GM18520 (cell line): ENCODE measurements around the gene IER3.
A peak's percentile ranks its signal among the peaks of the same experiment; 100 is the strongest.

Experiments used
- ATAC-seq: cut with Tn5 transposase; IDR thresholded peaks from one replicate; pipeline ENCODE4 v1.9.1; 2021; ENCODE audit not compliant: unreplicated experiment

Gene IER3

DNA sequence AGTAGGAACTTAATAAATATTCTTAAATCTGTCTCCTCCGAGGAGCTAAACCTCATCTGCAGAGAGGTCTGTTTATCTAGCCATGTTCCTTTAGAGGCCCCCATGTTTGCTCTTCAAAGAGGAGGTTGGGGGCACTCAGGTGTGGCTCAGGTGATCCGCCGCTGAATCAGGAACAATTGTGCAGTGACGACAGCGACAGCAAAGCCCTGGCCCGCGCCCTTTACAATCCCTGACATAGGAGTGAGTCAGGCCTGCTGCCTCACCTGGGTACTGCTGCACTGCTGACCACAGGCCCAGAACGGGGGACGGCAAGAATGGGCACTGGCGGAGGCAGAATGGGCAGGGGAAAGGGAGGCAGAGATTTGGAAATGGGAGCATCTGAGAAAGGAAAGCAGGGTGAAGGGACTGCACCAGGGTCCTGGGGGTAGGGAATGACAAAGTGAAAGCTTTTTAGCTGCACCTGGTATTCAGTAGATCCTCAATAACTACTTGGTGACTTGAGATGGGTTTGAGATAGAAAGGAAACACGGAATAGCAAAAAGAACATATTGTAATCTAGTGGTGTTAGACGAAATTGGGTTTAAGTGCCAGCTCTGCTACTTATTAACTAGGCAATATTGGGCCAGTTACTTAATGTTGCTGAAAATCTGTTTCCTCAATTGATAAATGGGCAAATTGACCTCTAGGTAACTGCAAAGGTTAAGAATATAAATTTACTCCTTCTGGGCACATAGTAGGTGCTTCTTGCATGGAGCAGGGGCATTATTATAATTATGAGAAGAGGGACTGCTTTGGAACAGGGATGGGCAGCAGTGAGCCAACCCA, 5.4 kb upstream of the IER3 start:
- no peak for ATAC-seq

DNA sequence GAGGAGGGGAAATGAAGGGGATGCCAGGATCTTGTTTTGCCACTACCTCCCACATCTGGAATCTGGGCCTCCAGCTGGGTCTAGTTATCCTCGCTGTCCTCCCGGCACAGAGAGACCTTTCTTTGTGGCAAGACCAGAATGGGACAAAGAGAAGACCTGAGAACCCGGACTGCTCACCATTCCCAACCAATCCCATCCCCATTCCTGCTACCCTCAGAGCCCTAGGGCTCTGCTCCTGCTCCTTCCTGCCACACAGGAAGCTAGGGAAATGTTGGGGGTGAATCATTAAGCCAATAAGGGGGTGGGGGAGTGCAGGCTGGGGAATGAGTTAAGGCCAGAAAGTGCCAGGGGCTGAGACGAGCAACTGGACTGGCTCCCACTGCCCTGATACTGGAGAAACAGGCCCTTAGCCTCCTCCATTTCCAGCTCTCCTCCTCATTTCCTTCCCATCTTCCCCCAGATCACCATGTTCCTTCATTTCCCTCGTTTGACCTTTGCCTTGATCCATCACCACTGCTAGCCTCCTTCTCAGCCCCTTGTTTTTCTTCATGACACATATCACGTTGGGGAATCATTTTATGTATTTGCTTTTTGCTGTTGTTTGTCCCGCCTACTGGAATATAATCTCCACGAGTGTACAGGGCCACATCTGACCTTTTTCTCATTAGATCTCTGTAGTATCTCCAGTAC, 4.6 kb upstream of the IER3 start:
- no peak for ATAC-seq

DNA sequence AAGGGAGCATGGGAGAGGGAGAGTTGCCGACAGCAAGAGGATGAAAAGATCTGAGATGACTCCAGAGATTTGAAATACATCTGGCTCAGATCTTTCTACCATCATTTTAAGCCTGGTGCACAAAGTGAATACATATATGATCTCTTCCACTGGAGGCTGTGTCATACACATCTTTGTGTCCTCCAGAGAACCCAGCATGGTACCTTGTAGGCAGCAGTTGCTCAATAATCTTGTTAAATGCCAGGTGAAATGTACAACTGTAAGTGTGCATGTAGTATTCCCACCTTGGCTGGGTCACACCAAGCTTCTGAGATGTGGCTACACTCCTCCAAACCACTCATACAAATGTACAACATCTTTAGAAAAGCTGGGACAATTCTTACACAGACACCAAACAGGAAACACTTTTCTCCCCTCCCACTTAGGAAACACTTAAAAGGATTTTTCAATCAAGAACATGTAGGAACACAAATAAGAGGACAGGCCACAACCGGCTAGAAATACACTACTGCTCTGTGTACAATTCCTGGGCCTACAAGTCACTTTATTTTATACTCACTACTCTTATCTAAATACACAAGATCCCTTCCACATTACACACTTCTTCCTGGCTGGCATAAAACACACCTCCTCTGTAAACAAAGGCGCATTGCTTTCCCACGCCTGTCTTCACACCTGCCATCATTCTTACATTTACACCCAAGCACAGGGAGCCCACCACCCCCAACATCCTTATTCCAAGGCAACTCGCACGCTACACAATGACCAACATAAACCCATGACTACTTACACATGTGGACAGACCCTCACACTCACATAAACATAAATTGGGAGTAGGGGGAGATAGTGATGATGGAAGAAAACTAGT, 3.8 kb upstream of the IER3 start:
- no peak for ATAC-seq

DNA sequence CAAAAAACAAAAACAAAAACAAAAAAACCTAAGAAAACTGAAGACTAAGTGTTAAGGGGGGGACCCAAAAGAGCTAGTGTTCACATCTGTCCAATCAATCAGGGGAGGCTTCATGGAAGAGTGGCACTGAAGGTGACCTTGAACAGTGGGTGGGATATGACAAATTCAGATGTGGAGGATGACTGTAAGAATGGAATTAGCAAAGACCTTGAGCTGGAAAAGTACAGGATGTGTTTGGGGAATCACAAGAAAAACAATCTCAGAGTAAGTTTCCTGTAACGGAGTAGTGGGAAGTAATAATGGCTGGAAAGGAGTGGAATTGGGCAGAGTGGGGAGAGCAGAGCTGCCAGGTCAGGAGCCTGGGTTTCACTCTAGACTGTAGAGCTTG, 2.9 kb upstream of the IER3 start:
- no peak for ATAC-seq

DNA sequence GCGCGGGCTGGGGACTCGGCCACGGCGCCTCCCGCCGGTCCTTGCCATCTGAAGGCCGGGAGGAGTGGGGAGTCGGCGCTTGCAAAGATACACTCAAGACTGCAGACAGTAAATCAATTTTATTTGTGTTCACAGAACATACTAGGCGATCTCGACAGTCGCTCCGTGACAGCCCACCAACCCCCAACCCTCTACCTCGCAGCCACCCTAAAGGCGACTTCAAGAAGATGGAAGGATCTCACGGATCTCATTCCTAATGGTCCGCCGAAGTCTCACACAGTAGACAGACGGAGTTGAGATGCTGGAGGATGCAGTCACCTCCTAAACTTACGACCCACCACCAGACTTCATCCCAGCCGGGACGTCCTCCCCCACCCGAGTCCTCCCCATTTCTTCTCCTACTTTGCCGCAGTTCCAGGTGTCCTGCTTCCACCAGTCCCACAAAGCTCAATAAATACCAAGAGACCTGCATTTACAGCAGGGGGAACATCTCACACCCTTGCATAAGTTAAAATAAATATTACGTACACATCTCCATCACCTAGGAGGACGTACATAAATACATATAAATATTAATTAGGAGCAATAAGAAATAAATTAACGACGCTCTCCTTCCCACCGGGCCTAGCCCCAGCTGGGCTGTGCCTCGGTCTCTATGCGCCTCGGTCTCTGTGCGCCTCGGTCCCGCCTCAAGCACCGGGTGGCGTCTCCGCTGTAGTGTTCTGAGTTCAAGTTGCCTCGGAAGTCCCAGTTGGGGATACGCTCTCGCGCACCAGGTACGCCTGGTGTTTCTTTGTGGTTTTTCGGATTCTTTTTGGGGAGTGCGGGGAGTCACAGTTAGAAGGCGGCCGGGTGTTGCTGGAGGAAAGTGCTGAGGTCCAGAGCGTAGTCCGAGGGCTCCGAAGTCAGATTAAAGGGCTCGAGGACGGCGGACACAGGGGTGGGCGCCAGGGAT, 971 bp downstream of the IER3 start:
- no peak for ATAC-seq

- ATAC-seq = peak; percentile 70
Observed at GRCh38 chr6:30742316-30743098, 1.8 kb downstream of the IER3 start, which contains the start of gene FLOT1. TSS of gene FLOT1 (minus strand) at chr6:30742687. CDS start at chr6:30742189, 498 bp downstream.

DNA sequence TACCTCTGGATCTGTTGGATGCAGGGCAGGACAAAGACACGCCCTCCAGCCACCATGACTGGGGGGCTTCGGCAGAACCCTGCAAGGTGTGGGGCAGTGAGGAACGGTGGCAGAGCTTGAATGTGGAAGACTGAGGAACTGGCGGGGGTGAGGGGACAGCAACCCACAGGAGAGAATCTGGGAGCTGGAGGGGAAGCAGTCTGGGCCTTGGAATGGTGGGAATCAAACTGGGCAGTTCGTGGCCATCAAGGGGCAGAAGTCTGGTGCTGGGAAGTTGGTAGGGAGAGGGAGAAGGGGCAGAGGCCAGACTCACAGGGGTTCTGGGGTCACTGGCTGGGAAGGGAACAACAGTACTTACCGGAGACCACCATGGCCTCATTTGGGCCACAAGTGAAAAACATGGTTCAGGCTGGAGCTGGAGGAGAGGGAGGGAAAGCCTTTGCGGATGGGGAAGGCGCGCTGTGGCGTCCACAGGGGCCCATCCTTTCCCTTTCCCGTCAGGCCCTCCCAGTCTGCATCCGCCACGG, 2.5 kb downstream of the IER3 start:
- no peak for ATAC-seq

- ATAC-seq = no peak
Observed at GRCh38 chr6:30741063-30741779, 3.1 kb downstream of the IER3 start.

GRCh38 chr6:30740540-30740870, 3.8 kb downstream of the IER3 start:
- ATAC-seq = no peak

- no peak for ATAC-seq
Observed at GRCh38 chr6:30738532-30738931, 5.8 kb downstream of the IER3 start.

DNA sequence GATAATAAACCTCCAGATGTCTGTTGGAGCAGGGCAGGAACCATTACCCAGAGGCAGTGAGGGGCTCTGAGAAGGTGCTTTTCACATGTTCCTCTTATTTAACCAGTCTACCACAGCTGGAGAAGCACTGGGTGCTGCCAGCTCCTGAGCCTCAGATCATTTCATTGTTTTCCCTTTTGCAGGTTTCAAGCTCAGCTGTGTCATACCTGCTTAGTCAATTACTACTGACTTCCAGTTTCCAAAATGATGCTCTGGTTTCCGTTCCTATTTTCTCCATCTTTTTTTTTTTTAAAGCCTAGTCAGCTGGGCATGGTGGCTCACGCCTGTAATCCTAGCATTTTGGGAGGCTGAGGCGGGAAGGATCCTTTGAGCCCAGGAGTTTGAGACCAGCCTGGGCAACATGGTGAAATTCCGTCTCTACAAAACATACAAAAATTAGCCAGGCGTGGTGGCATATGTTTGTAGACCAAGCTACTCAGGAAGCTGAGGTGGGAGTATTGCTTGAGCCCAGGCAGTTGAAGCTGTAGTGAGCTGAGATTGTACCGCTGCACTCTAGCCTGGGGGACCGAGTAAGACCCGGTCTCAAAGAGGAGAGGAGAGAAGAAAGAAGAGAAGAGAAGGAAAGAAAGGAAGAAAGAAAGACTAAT, 8.6 kb downstream of the IER3 start:
- no peak for ATAC-seq

DNA sequence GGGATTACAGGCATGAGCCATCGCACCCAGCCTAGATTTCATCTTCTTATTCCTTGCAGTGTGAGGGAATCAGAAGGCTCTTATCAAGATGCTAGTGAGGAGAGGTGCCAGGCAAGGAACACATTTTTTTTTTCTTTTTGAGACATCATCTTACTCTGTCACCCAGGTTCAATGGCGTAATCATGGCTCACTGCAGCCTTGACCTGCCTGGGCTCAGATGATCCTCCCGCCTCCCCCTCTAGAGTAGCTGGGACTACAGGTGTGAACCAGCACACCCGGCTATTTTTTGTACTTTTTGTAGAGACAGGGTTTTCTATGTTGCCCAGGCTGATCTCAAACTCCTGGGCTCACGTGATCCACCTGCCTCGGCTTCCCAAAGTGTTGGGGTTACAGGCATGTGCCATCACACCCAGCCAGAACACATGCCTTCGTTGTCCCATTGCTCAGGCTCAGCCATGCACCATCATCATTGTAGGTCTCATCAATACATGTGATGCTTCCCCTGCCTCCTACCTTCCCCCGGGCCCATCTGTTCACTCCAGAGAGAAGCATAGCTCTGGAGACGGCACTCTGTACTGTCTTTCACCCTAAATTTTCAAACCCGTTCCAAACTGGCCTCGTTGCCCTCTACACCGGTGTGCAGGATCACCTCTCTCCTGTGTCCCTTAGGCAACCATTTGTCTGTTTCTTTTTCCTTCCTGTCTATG, 12.0 kb downstream of the IER3 start:
- ATAC-seq = no peak

GRCh38 chr6:30730601-30731435, 13.5 kb downstream of the IER3 start:
- ATAC-seq = peak; percentile 55

- ATAC-seq = no peak
Observed at GRCh38 chr6:30727920-30728553, 16.3 kb downstream of the IER3 start.

DNA sequence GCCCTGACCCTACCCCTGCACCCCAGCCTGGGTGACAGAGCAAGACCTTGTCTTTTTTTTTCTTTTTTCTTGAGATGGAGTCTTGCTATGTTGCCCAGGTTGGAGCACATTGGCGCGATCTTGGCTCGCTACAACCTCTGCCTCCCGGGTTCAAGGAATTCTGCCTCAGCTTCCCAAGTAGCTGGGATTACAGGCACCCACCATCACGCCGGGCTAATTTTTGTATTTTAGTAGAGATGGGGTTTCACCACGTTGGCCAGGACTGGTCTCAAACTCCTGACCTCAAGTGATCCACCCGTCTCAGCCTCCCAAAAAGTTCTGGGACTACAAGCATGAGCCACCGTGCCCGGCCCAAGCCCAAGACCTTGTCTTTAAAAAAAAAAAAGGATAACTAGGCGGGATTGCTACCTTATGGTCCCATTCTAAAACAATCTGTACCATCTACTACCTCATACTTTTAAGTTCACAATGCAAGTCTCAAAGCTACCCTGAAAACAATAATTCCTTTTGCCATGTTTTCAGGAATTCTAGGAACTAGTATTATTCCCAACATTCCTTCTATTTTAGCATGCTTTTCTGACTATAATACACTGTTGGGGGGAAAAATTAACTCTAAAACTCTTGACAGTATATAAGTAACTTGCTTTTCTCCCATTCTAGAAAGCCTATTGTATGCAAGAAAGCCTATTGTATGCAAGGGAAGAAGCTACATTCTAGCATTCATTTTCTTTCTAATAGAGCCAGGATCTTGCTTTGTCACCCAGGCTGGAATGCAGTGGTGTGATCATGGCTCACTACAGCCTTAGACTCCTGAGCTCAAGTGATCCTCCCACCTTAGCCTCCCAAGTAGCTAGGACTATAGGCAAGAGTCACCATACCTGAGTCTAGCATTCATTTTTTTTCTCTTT, 17.6 kb downstream of the IER3 start:
- no peak for ATAC-seq
